CD4-positive, alpha-beta T cell treated with Interleukin-4 for 4 hours (primary cell): ENCODE measurements around the gene MORC4.

Experiments used
- DNase-seq: peaks from one replicate; pipeline ENCODE4 v3.0.0-alpha.2; 2020

Gene MORC4

GRCh38 chrX:106903856-106904528 lies 96.0 kb downstream of the MORC4 start:
- DNase-seq: no peak

GRCh38 chrX:106903291-106903824 lies 96.7 kb downstream of the MORC4 start, which contains the start of gene RIPPLY1:
RIPPLY1 (minus strand) TSS chrX:106903341; CDS start chrX:106903287, 54 bp downstream.
- DNase-seq: no peak

DNA sequence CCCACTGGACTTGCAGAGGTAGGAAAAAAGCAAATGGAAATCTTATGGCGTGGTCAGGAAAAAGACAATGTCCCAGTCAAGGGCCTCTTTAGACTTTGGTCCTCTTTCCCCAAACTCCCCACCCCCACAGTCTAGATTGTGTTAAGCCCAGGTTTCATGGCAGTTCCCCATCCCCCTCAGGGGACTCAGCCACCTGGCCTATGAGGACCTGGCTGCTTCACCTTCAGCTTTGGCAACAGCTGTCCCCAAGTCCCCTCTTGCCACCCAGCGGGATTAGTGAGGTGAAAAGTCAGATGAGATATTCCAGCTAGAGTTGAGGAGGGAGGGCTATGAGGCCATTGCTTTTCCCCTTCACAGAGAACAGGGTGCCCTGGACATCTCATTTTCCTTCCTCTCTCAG lies 97.3 kb downstream of the MORC4 start:
- DNase-seq: no peak

- no peak for DNase-seq
These were observed 98.2 kb downstream of the MORC4 start for GRCh38 chrX:106901781-106902219.

DNA sequence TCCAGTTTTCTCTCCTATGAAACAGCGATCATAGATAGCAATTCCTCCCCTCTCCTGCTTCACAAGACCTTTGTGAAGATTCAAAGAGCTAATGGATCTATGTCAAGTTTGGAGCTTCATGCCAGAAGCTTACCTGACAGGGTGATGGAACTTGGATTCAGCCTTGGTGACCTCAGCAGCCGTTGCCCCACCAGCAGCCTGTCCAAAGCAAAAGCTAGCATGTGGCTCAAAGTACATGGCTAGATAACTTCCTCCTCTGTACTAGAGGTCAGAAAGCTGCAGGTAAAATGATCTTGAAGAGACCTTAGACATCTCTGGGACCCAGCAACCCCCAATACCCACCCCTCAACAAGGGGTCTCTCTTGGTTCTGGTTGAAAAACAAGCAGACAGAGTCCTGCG lies 98.7 kb downstream of the MORC4 start:
- DNase-seq: no peak

DNA sequence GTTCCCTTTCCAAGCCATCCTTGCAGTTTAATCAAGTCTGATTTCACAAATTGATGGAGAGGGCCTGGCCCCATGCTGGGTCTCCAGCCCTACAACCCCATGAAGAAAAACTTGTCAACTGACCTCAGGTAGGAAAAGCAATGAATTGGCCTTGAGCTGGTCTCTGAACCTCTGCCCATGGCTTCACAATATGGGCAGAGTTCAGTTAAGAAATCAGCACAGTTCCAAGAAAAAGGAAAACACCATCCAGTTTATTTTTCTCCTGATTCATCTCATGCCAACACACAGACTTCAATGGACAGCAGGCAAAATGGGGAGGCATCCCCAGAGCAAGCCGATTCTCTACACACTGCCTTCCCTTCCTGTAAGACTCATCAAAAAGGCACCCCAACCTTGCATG lies 100.2 kb downstream of the MORC4 start:
- DNase-seq: no peak

DNA sequence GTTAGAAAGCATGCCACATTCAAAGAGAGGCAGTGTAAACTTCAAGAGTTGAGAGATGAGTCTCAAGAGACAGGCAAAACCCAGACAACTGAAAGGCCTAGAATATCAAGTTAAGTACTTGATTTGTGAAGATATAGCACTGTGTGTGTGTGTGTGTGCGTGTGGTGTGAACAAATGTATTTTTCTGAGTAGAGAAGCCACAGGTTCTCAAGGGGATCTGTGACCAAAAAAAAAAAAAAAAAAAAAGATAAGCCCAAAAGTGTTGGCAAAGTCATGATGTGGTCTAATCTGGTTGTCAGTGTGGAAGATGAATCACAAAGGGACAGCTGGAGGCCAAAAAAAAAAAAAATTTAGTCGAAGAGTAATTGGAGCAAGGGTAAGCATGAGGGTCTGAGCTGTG lies 100.7 kb downstream of the MORC4 start:
- DNase-seq: no peak

GRCh38 chrX:106898462-106898861 lies 101.5 kb downstream of the MORC4 start:
- DNase-seq: peak; percentile 33

DNA sequence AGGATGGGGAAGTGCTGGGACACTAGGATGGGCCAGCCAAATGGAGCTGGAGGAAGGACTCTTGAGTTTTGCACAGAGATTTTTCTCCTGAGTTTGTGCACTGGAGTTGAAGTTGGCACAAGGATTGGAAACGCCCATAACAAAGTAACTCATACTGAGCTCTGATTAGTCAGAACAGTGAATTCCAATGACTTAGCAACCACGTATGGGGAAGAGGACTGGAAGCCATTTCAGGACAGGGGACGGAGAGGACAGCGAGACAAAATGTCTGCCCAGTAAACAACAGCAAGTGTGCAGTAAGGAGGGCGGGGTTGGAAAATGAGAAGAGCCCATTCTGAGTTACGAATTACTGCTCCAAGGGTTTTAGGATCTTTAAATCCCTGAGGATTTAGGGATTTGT lies 102.8 kb downstream of the MORC4 start:
- DNase-seq: no peak

- no peak for DNase-seq
These were observed 105.0 kb downstream of the MORC4 start for GRCh38 chrX:106894978-106895452.

- peak; percentile 36 for DNase-seq
These were observed 105.6 kb downstream of the MORC4 start for GRCh38 chrX:106894392-106894909.

DNA sequence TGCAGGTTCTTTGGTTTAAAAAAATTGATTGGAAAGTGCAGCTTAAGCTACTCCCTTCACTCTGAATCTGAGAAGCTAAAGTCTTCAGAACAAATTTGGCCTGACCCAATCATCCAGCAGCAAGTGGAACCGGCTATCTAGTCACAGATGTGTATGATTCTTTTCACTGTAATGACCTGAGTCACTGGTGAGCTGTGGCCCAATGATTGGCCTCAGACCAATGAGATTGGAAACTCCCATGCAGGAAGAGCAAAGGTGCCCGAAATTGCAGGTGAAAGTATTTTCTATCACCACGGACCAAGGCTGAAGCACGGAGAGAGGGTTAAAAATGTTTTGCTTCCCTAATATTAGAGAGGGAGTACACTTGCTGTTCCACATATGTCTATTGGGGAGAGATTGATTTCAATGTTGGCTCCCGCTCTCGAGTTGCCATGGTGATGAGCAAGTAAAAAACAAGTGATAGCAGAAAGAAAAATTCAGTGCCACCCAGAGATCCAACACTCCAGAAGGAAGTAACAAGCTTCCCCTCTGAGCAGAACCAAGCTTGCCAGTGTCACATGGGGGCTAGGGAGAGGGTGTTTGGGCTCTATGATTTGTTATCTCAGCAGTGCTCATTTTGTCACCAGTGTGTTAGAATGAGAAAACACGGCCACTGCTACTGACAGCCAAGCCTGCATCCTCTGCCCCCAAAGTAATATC lies 108.1 kb downstream of the MORC4 start:
- no peak for DNase-seq
